GM12872 (cell line): ENCODE measurements around the gene KRTAP17-1.

Experiments used
- TF ChIP-seq, protein P1 (sequence below): IDR thresholded peaks from 3 replicates; pipeline ENCODE4 v1.5.1; 2011; ENCODE audit warnings: low read depth, mild to moderate bottlenecking, low read length, moderate library complexity; ENCODE audit not compliant: insufficient read depth

KRTAP17-1 gene

DNA sequence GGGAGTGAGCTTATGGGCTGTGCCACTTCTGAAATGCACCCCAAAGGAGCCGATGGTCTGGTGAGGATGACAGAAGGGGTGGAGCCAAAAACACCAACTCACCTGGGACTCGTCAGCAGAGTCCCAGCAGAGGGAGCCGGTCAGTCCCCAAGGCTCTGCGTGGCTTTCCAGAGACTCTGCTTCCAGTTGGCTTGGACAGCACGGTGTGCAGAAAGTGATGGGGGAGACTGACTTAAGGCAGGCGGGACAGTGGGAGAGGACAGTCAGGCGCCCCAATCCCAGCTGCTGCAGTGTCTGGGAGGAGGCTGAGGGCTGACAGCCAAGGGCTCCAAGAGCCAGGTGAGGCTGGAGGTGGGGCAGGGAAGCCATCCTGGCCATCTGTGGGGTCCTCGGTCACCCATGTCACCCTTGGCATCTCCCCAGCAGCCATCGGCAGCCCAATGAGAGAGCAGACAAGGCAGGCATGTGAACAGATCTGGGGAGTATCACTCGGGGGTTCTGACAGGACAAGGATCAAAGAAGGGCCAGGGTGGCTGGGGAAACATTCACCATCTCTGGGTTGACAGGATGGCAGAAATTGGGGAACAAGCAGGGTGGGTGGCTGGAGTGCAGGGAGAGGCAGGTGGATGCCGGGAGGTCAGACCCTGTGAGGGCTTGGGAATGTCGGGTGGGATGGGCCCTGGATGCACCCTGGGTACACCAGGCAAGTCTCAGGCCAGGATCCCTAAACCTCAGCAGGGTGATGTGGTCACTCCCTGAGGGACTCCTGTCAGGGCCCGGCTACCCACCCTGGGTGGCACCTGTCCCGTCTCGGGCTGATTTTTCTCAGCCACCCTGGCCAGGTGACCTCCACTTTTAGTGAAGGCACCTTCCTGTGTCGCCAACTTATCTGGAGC lies 8.9 kb upstream of the KRTAP17-1 start:
- TF ChIP-seq, protein P1, sequence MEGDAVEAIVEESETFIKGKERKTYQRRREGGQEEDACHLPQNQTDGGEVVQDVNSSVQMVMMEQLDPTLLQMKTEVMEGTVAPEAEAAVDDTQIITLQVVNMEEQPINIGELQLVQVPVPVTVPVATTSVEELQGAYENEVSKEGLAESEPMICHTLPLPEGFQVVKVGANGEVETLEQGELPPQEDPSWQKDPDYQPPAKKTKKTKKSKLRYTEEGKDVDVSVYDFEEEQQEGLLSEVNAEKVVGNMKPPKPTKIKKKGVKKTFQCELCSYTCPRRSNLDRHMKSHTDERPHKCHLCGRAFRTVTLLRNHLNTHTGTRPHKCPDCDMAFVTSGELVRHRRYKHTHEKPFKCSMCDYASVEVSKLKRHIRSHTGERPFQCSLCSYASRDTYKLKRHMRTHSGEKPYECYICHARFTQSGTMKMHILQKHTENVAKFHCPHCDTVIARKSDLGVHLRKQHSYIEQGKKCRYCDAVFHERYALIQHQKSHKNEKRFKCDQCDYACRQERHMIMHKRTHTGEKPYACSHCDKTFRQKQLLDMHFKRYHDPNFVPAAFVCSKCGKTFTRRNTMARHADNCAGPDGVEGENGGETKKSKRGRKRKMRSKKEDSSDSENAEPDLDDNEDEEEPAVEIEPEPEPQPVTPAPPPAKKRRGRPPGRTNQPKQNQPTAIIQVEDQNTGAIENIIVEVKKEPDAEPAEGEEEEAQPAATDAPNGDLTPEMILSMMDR, result peak; percentile 44

DNA sequence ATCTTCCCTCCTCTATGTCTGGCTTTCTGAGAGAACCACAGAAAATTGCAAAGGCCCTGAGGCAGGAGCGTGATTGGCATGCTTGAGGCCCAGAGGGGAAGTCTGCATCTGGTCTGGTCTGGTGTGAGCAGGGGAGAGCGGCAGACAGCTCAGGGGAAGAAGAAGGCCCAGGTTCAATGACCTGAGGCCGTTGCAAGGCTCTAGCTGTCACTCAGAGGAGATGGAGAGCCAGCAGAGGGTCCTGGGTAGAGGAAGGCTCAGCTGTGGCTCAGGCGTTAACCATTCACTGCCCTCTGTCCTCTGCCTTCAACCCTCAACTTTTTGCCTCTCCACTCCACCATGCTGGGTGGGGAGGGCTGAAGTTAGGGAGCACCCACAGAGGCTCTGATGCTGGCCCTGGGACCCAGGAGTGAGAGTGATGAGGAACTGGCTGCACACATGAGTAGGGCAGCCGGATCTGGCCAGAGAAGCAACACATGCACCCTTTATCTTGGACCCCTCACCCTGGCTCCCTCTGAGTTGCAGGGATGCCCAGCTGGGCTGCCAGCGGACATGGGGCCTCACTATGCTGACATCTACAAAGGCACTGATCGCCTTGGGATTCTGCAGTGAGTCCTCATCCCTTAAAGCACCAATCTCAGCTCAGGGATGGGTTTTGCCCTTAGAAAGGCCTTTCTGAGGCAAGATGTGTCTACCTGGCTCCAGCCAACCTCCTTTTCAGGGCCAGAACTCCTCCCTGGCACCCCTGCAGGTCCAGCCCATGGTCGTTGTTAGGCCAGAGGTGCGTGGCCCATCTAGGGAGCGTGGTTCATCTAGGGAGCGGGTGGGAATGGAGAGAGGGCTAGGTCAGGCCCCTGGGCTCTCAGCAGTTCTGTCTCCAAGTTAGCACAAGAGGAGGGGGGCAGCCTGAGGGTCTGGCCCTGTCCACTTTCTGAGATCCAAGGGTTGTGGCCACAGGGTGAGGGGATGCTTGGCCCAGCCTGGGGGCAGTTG lies 7.7 kb upstream of the KRTAP17-1 start:
- TF ChIP-seq, protein P1, result no peak

DNA sequence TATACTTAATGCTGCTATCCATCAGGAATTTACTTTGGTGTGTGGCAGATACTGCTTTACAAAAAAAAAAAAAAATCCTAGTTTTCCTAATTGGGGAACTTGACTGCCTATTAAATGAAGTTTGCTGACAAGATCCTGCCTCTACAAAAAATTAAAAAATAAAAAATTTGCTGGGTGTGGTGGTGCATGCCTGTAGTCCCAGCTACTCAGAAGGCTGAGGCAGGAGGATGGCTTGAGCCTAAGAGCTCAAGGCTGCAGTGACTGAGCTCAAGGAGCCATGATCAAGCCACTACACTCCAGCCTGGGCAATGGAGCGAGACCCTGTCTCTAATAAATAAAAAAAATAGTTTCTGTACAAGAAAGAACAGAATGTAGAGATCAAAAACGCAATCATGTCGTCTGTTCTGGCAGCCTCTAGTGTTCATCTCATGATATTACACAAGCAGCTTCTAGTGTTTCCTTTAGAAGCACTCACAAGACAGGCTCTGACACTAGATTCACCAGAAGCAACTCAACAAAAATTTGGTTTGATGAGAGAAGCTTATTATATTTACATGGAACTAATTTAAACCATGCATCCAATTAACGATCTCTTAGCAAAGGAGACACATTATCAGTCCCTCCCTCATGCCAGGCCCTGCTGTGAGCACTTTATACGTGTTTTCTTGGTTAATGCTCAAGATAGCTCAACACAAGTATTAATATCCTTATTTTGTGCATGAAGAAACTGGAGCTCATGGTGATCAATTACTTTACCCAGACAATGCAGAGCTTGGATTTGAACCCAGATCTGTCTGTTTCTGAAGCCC lies 6.8 kb upstream of the KRTAP17-1 start:
- TF ChIP-seq, protein P1, result peak; percentile 93

DNA sequence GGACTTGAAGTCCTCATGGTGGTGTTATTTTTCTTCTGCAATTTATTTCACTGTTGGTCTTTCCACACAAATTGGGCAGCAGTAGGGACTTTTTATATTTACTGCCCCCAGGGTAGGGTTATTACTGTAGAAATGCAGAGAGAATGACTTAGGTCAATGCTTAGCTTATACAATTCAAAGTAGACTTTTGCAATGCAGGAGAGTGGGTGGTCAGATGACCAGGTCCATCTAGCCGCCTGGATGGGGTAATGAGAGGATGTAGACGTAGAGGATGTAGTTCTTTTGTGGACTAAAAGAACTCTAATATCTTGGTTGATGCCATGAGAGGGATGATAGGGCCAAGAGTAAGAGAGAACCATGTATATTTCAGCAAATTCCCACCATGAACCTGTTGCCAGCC lies 2.7 kb upstream of the KRTAP17-1 start:
- TF ChIP-seq, protein P1, result no peak

DNA sequence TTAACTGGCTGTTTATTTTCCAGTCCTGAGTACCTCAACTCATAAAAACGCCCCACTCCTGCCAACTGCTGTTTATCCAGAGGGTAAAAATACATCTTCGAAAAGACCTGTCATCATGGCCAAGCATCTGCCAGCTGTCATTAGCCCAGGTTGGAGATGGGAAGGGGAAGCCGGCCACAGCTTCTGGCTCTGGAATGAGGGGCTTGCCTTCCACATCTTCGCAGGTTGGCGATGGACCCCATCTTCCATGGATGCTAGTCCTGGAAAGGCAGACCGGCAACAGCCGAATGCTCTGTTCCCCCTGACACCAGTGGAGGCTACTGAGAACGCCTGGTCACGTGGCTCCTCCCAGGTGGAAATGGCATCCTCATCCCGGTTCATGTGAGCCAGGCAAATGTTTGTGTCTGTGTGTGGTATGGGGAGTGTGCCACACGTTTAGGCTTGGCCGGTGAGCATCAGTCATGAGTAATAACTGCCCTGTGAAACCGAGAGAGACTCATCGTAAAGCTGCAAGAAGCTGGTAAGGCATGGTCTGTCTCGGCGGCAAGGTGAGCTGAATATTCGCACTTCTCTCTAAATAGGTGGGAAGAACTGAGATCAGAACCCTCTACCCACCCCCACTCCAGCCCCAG lies 420 bp upstream of the KRTAP17-1 start:
- TF ChIP-seq, protein P1, result no peak

DNA sequence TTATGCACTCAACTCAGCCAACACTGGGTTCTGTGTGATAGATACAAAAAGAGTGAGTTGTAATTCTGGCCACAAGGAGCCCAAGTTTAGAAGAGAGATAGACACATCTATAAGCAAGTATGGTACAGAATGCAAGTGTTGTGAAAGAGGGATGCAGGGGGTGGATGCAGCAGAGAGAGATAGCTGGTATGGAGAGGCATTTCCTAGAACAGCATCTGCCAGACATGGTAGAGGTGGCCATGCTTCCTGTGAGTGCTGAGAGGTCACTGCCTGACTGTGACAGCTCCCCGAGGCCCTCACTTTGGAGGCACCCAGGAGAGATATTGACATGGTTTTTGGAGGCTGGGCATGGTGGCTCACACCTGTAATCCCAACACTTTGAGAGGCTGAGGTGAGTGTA lies 4.4 kb downstream of the KRTAP17-1 start:
- TF ChIP-seq, protein P1, result no peak
